Activated T-cell treated with anti-CD3 and anti-CD28 coated beads, Interleukin-2, amount 50 U/mL, for 1 hour (primary cell): ENCODE results near the gene BCO1.

Experiments
- DNase-seq: peaks from one replicate; pipeline ENCODE4 v3.0.0-alpha.2; 2020

BCO1 gene

GRCh38 chr16:81237282-81237681, 1.2 kb upstream of the BCO1 start:
- no peak for DNase-seq

- DNase-seq, result no peak
Observed at GRCh38 chr16:81237942-81238295, 570 bp upstream of the BCO1 start.

- no peak for DNase-seq
Observed at GRCh38 chr16:81239367-81240121, 1.1 kb downstream of the BCO1 start.

GRCh38 chr16:81241706-81242105, 3.2 kb downstream of the BCO1 start:
- no peak for DNase-seq

- no peak for DNase-seq
Observed at GRCh38 chr16:81242977-81243618, 4.6 kb downstream of the BCO1 start.

- no peak for DNase-seq
Observed at GRCh38 chr16:81243942-81244341, 5.5 kb downstream of the BCO1 start.

GRCh38 chr16:81251871-81252270, 13.4 kb downstream of the BCO1 start:
- no peak for DNase-seq

- DNase-seq, result no peak
Observed at GRCh38 chr16:81253141-81253540, 14.7 kb downstream of the BCO1 start.

GRCh38 chr16:81254922-81255526, 16.5 kb downstream of the BCO1 start:
- no peak for DNase-seq

- no peak for DNase-seq
Observed at GRCh38 chr16:81259916-81260315, 21.4 kb downstream of the BCO1 start.

GRCh38 chr16:81261049-81261648, 22.7 kb downstream of the BCO1 start:
- DNase-seq, result no peak

- no peak for DNase-seq
Observed at GRCh38 chr16:81263470-81264220, 25.2 kb downstream of the BCO1 start.

GRCh38 chr16:81264386-81264785, 25.9 kb downstream of the BCO1 start:
- DNase-seq, result no peak

- DNase-seq, result no peak
Observed at GRCh38 chr16:81265052-81265451, 26.6 kb downstream of the BCO1 start.

GRCh38 chr16:81265658-81266451, 27.4 kb downstream of the BCO1 start:
- DNase-seq, result no peak

- DNase-seq, result no peak
Observed at GRCh38 chr16:81266680-81267095, 28.2 kb downstream of the BCO1 start.

GRCh38 chr16:81268509-81268908, 30.0 kb downstream of the BCO1 start:
- DNase-seq, result no peak

GRCh38 chr16:81273223-81273950, 34.9 kb downstream of the BCO1 start:
- no peak for DNase-seq

GRCh38 chr16:81275064-81275532, 36.6 kb downstream of the BCO1 start:
- no peak for DNase-seq

GRCh38 chr16:81275795-81276194, 37.3 kb downstream of the BCO1 start:
- no peak for DNase-seq

- DNase-seq, result no peak
Observed at GRCh38 chr16:81276323-81276722, 37.8 kb downstream of the BCO1 start.
